HG03342 (cell line): Measurements from ENCODE around the gene MEIOB.
"Not testable (repeated sequence)": the region's sequence is repeated elsewhere in the genome, so short reads cannot be mapped to it uniquely, and the experiment has no call there.

Source experiments
- ATAC-seq: cut with Tn5 transposase; IDR thresholded peaks from one replicate; pipeline ENCODE4 v1.9.1; 2021; ENCODE audit warnings: mild to moderate bottlenecking, moderate library complexity; ENCODE audit not compliant: unreplicated experiment

Gene MEIOB

GRCh38 chr16:1908184-1908583, 36.2 kb upstream of the MEIOB start:
- no peak for ATAC-seq

- ATAC-seq = no peak
Observed at GRCh38 chr16:1907226-1907860, 35.4 kb upstream of the MEIOB start.

GRCh38 chr16:1906846-1907165, 34.8 kb upstream of the MEIOB start:
- ATAC-seq = no peak

- no peak for ATAC-seq
Observed at GRCh38 chr16:1906055-1906845, 34.3 kb upstream of the MEIOB start.

- no peak for ATAC-seq
Observed at GRCh38 chr16:1903845-1904840, 32.2 kb upstream of the MEIOB start.

- no peak for ATAC-seq
Observed at GRCh38 chr16:1903220-1903574, 31.2 kb upstream of the MEIOB start.

GRCh38 chr16:1902547-1903219, 30.7 kb upstream of the MEIOB start:
- ATAC-seq = no peak

- no peak for ATAC-seq
Observed at GRCh38 chr16:1900452-1900774, 28.4 kb upstream of the MEIOB start.

GRCh38 chr16:1899641-1900451, 27.9 kb upstream of the MEIOB start:
- ATAC-seq = no peak

GRCh38 chr16:1897692-1898091, 25.7 kb upstream of the MEIOB start:
- ATAC-seq = not testable (repeated sequence)

GRCh38 chr16:1895949-1896675, 24.1 kb upstream of the MEIOB start:
- no peak for ATAC-seq

- ATAC-seq = no peak
Observed at GRCh38 chr16:1895068-1895467, 23.1 kb upstream of the MEIOB start.

GRCh38 chr16:1890708-1891050, 18.7 kb upstream of the MEIOB start:
- no peak for ATAC-seq

- ATAC-seq = no peak
Observed at GRCh38 chr16:1890024-1890707, 18.2 kb upstream of the MEIOB start.

- no peak for ATAC-seq
Observed at GRCh38 chr16:1887711-1888354, 15.9 kb upstream of the MEIOB start.

- ATAC-seq = no peak
Observed at GRCh38 chr16:1884889-1885288, 12.9 kb upstream of the MEIOB start.

GRCh38 chr16:1884155-1884760, 12.3 kb upstream of the MEIOB start:
- no peak for ATAC-seq

- ATAC-seq = not testable (repeated sequence)
Observed at GRCh38 chr16:1881172-1881571, 9.2 kb upstream of the MEIOB start.
